HG02571 (cell line): Measurements from ENCODE around the gene CDC20B.
A peak's percentile ranks its signal among the peaks of the same experiment; 100 is the strongest.
"Not testable (repeated sequence)": the region's sequence is repeated elsewhere in the genome, so short reads cannot be mapped to it uniquely, and the experiment has no call there.

ENCODE experiments used
- ATAC-seq: cut with Tn5 transposase; IDR thresholded peaks from one replicate; pipeline ENCODE4 v1.9.1; 2021; ENCODE audit warnings: mild to moderate bottlenecking, moderate library complexity; ENCODE audit not compliant: unreplicated experiment

The CDC20B gene

GRCh38 chr5:55160493-55161209 is 12.3 kb downstream of the CDC20B start:
- no peak for ATAC-seq

DNA sequence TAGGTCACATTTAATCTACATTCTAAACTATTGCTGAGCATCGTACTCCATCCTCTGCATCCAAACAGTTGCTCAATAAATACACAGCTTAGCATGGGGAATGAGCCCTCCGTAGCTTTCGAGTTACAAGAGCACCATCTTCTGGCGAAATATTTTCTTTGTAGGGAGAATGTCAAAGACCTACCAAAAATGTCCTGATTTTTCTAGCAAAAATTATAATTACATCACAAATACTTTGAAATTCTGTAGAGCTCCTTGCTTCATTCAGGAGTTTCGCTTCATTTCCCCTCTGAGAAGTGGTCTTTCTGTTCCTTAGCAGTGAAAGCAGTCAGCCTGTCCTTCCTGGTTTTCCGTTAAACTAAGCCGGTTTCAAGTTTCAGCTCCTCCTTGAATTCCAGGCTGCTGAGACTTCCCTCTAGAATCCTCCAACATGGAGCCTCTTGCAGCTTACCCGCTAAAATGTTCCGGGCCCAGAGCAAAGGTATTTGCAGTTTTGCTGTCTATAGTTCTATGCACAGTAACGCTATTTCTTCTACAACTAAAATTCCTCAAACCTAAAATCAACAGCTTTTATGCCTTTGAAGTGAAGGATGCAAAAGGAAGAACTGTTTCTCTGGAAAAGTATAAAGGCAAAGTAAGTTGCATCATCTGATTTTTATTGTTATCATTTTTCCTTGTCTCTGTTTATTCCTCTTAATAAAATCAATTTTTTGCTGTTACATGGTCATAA is 13.0 kb downstream of the CDC20B start, which contains the start of gene GPX8:
TSS of gene GPX8 (plus strand) at position 409 of the 730 bp plus-strand sequence. CDS start at position 431, 22 bp downstream.
- ATAC-seq, result no peak

DNA sequence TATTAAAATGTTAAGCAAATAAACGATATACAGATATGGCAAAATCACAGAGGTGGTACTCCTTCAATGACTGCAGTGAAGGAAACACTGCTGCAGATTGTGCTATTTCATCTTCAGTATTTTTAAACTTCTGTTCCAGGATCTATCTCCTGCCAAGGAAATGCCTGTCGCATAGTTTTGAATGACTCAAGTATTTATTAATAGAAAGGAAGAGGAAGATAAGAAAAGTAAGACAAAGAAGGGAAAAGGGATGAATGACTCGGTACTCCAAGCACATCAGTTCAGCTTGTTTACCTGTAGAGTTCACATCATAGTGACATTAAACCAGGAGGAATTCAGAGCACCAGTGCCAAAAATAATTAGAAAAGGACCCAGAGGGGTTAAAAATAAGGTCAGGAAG is 18.1 kb downstream of the CDC20B start:
- ATAC-seq, result no peak

DNA sequence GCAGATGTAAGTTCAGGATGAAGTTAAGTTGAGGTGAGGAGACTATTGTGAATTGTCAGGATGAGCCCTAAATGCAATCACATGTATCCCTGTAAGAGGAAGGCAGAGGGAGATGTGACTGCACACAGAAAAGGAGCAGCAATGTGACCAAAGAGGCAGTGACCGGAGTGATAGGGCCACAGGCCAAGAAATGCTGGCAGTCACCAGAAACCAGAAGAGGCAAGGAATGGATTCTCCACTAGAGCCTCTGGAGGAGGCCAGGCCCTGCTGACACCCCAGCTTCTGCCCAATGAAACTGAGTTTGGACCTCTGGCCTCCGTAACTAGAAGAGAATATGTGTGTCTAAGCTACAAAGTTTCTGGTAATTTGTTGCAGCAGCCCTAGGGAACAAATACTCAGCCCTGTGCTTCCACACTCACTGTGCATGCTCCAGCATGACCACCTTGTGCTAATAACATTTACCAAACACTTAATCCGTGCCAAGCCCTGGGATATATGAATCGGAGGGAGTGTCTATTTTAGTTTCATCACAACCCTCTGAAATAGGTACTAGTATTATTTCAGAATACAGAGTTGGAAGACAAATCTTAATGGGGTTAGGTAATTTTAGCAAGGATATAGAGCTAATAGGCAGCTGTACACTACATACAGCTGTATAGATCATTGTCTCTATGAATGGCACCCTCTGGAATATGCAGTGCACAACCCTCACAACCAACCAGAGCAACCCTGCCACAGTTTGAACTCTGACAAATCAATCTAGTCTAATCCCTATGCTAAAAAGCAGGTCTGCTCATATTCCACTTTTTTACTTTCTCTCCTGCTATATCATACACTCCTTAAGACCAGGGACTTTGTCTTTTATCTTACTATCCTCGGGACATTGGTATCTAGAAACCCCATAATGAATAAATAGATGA is 20.8 kb downstream of the CDC20B start:
- no peak for ATAC-seq

GRCh38 chr5:55149308-55149795 is 23.6 kb downstream of the CDC20B start:
- ATAC-seq, result no peak

DNA sequence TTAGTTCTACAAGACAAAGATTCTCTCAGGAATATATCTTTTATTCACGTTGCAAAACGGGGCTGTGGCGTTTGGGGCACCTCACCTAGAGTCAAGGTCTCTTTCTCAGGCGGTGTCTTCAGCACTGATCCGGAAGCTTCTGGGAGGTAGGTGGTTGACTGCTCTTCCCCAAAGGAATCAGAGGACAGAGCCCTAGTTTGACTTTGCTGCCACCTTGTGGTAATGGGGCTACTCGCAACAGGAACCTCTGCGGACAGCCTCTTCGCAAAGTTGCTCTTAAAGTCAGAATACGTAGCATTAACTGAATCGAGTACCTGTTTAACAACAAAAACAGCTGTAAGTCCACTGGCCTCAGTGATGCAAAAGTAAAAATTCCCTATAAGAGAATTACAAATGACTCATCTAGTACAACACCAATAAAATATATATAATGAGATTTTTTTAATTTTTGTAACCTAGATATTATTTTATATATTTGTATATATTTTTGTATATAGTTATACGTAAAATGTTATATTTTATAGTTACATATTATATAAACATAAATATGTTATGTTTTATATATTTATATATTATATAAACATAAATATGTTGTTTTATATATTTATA is 26.3 kb downstream of the CDC20B start:
- peak; percentile 69 for ATAC-seq

DNA sequence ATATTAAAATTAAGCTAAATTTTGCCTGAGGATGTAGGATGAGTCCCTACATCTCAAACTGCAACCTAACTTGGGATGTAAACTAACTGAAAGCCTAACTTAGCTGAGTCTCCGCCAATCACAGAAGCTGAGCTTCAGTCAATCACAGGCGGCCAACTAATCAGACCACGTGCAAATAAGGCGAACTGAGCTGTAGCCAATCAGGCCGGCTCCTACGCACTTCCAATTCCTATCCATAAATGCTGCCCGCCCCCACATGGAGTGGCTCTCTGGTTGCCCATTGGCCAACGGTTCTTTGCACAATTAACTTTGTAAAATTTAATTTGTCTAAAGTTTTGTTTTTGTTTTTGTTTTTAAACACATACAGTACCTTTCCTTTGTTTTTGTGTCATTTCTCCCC is 26.9 kb downstream of the CDC20B start:
- ATAC-seq, result no peak

- ATAC-seq, result no peak
These were observed 29.4 kb downstream of the CDC20B start for GRCh38 chr5:55143624-55144023.

GRCh38 chr5:55141945-55142690 is 30.9 kb downstream of the CDC20B start:
- ATAC-seq, result no peak

- no peak for ATAC-seq
These were observed 31.9 kb downstream of the CDC20B start for GRCh38 chr5:55140908-55141665.

GRCh38 chr5:55136521-55136920 is 36.5 kb downstream of the CDC20B start:
- ATAC-seq, result no peak

- ATAC-seq, result no peak
These were observed 38.8 kb downstream of the CDC20B start for GRCh38 chr5:55134053-55134722.

- no peak for ATAC-seq
These were observed 49.6 kb downstream of the CDC20B start for GRCh38 chr5:55123365-55123764.

DNA sequence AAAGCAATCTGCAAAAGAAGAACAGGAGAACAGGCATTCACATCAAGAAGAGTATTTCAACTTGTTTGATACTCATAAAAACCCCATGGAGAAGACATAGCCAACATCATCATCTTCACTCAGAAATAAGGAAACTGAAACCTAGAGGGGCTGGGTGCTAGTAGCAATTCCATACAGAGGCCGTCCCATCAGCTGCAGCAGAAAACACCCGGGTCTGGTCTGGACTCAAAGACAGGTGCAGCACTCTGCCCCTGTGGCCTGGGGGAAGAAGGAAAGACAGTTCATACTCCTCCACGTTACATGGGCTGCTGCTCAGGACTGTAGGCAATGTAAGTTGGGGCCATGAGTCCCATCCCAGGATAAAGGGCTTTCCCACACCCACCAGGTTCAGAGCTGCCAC is 58.9 kb downstream of the CDC20B start:
- no peak for ATAC-seq

GRCh38 chr5:55113327-55113726 is 59.6 kb downstream of the CDC20B start:
- no peak for ATAC-seq

- ATAC-seq, result no peak
These were observed 62.8 kb downstream of the CDC20B start for GRCh38 chr5:55110217-55110616.

DNA sequence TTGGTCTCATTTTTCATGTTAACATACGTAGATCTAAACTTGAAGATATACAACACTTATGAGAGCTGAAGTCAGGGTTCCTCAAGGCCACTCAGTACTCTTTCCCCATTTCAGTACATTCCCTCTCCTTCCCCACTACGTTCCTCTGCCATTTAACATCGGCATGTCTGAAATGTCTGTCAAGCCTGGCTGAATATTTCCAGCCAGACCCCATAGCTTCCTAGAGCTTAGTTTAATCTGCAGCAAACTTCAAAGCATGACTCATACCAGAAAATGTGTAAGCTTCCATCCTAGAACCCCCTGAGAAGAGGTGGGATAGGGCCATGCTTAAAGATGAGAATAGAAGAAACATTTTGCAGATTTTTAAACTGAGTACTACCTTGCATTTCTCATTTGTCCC is 64.3 kb downstream of the CDC20B start:
- ATAC-seq, result no peak

GRCh38 chr5:55105976-55106375 is 67.0 kb downstream of the CDC20B start:
- ATAC-seq, result not testable (repeated sequence)
